Mesenchymal stem cell (in vitro differentiated cells and primary cell): Measurements from ENCODE around the gene LCE6A.

Source experiments
- DNase-seq: peaks from one replicate; pipeline ENCODE4 v3.0.0-alpha.2; 2013
- H2AFZ ChIP-seq: one replicate; pipeline ENCODE4 v1.6.1; 2013; ENCODE audit warnings: low read depth, mild to moderate bottlenecking, control low read depth, inconsistent platforms, low read length, moderate library complexity
- H2AK5ac ChIP-seq: 2 replicates; pipeline ENCODE4 v1.6.1; 2013; ENCODE audit warnings: low read length, moderate library complexity, mild to moderate bottlenecking, inconsistent platforms; ENCODE audit not compliant: severe bottlenecking
- H2BK120ac ChIP-seq: one replicate; pipeline ENCODE4 v1.6.1; 2013; ENCODE audit warnings: low read depth, mild to moderate bottlenecking, inconsistent platforms, low read length, moderate library complexity
- H2BK12ac ChIP-seq, 2 experiments: one replicate each; pipeline ENCODE4 v1.6.1; 2013; ENCODE audit warnings: inconsistent platforms in 2 of 2, low read length in 2 of 2, mild to moderate bottlenecking in 2 of 2, moderate library complexity in 2 of 2, control low read depth in 1 of 2
- H2BK15ac ChIP-seq: one replicate; pipeline ENCODE4 v1.6.1; 2013; ENCODE audit warnings: mild to moderate bottlenecking, low read depth, inconsistent platforms; ENCODE audit not compliant: poor library complexity, severe bottlenecking
- H2BK5ac ChIP-seq: 2 replicates; pipeline ENCODE4 v1.6.1; 2013; ENCODE audit warnings: low read depth, mild to moderate bottlenecking, low read length, control low read depth, inconsistent platforms; ENCODE audit not compliant: poor library complexity, severe bottlenecking
- H3K14ac ChIP-seq, 2 experiments: one replicate each; pipeline ENCODE4 v1.6.1; 2013; ENCODE audit warnings: inconsistent platforms in 2 of 2, low read length in 2 of 2, control low read depth in 1 of 2, mild to moderate bottlenecking in 1 of 2, moderate library complexity in 1 of 2
- H3K18ac ChIP-seq, 2 experiments: one replicate each; pipeline ENCODE4 v1.6.1; 2013; ENCODE audit warnings: inconsistent platforms in 2 of 2, low read length in 2 of 2, control low read depth in 1 of 2, low read depth in 1 of 2, mild to moderate bottlenecking in 1 of 2
- H3K23ac ChIP-seq, 2 experiments: one replicate each; pipeline ENCODE4 v1.6.1; 2013; ENCODE audit warnings: inconsistent platforms in 2 of 2, low read length in 2 of 2, mild to moderate bottlenecking in 2 of 2, moderate library complexity in 2 of 2, control low read depth in 1 of 2
- H3K27ac ChIP-seq: 2 replicates; pipeline ENCODE4 v1.5.1; 2013; ENCODE audit warnings: mild to moderate bottlenecking, moderate library complexity, low read length, control low read depth, inconsistent platforms; ENCODE audit not compliant: poor library complexity, severe bottlenecking
- H3K27me3 ChIP-seq, 2 experiments: 2 replicates each; pipeline versions ENCODE4 v1.6.1 to v1.7.0; 2013; ENCODE audit warnings: low read length in 2 of 2, mild to moderate bottlenecking in 2 of 2, moderate library complexity in 2 of 2, control low read depth in 1 of 2, inconsistent platforms in 1 of 2; ENCODE audit not compliant: control insufficient read depth in 1 of 2, insufficient read depth in 1 of 2
- H3K36me3 ChIP-seq, 2 experiments: 2 replicates each; pipeline versions ENCODE4 v1.6.1 to v1.7.0; 2013; ENCODE audit warnings: low read length in 2 of 2, control low read depth in 1 of 2, inconsistent platforms in 1 of 2, low read depth in 1 of 2, mild to moderate bottlenecking in 1 of 2; ENCODE audit not compliant: insufficient read depth in 2 of 2, control insufficient read depth in 1 of 2
- H3K4ac ChIP-seq, 2 experiments: one replicate each; pipeline ENCODE4 v1.6.1; 2013; ENCODE audit warnings: inconsistent platforms in 2 of 2, low read length in 2 of 2, mild to moderate bottlenecking in 2 of 2, moderate library complexity in 2 of 2, control low read depth in 1 of 2, low read depth in 1 of 2
- H3K4me1 ChIP-seq: 2 replicates; pipeline ENCODE4 v1.6.1; 2013; ENCODE audit warnings: low read depth, low read length, control low read depth; ENCODE audit not compliant: control insufficient read depth, insufficient read depth
- H3K4me2 ChIP-seq: 2 replicates; pipeline ENCODE4 v1.6.1; 2013; ENCODE audit warnings: low read length, mild to moderate bottlenecking, inconsistent platforms; ENCODE audit not compliant: poor library complexity, severe bottlenecking
- H3K4me3 ChIP-seq, 2 experiments: 2 replicates each; pipeline versions ENCODE4 v1.5.1 to v1.7.0; 2013; ENCODE audit warnings: low read length in 2 of 2, mild to moderate bottlenecking in 2 of 2, control low read depth in 1 of 2, low read depth in 1 of 2; ENCODE audit not compliant: insufficient read depth in 1 of 2
- H3K79me1 ChIP-seq: replicated peaks from 2 replicates; pipeline ENCODE4 v1.6.1; 2013; ENCODE audit warnings: mild to moderate bottlenecking, control low read depth, low read length, inconsistent platforms; ENCODE audit not compliant: poor library complexity, severe bottlenecking
- H3K9ac ChIP-seq: 2 replicates; pipeline ENCODE4 v1.7.0; 2013; ENCODE audit warnings: mild to moderate bottlenecking, low read length, moderate library complexity
- H3K9me3 ChIP-seq: 2 replicates; pipeline ENCODE4 v1.7.0; 2013; ENCODE audit warnings: mild to moderate bottlenecking, low read length; ENCODE audit not compliant: control insufficient read depth
- H4K8ac ChIP-seq: one replicate; pipeline ENCODE4 v1.6.1; 2013; ENCODE audit warnings: inconsistent platforms, mild to moderate bottlenecking, low read length, moderate library complexity
- H4K91ac ChIP-seq: one replicate; pipeline ENCODE4 v1.6.1; 2013; ENCODE audit warnings: mild to moderate bottlenecking, low read length, inconsistent platforms
- WGBS: methylation state at CpG from one replicate; pipeline ENCODE4 v1.1.7; 2013; ENCODE audit warnings: mixed read lengths; 5-methylcytosine and 5-hydroxymethylcytosine counted together

LCE6A gene

DNA sequence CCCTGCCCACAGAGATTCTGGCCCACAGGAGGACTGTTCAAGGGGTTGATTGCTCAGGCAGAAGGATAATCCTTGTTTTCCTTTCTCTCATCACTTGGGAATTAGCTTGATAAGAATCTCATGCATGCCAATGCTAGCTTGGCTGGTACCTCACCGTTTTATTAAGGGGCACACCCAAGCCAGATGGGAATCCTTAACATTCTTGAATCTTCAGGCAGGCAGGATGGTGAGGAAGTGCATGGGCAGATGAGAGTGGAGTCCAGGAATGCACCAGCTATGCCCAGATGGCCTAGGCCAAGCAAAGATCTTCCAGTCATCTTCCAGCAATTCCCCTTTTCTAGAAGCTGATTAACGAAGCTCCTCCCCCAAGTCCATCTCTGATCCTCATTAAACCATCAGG lies 13.0 kb downstream of the LCE6A start:
- WGBS, result 14% methylated on average over 2 of the region's 2 CpGs
- no peak overlapping the region for H2AK5ac ChIP-seq
- no peak overlapping the region for H4K8ac ChIP-seq
- H2BK120ac ChIP-seq, result no peak overlapping the region
- no peak overlapping the region for H3K4me2 ChIP-seq
- no peak overlapping the region for H2BK12ac ChIP-seq
- H3K4ac ChIP-seq, result no peak overlapping the region
- H3K18ac ChIP-seq, result no peak overlapping the region
- no peak overlapping the region for H3K4me3 ChIP-seq
- no peaks in the 10 kb centered on the region for H3K79me1 ChIP-seq
- H3K9me3 ChIP-seq, result no peaks in the 10 kb centered on the region
- no peak overlapping the region for H3K14ac ChIP-seq
- H3K23ac ChIP-seq, result no peak overlapping the region
- no peak overlapping the region for H2BK15ac ChIP-seq
- H3K27me3 ChIP-seq, result peaks cover 0 to 5% of the 10 kb centered on the region in 2 experiments
- H3K36me3 ChIP-seq, result no peaks in the 10 kb centered on the region
- H2AFZ ChIP-seq, result no peak overlapping the region
- H2BK5ac ChIP-seq, result no peak overlapping the region
- no peak overlapping the region for H3K9ac ChIP-seq
- H3K27ac ChIP-seq, result no peak overlapping the region
- no peak for DNase-seq
- H4K91ac ChIP-seq, result no peak overlapping the region
- H3K4me1 ChIP-seq, result no peaks in the 10 kb centered on the region

DNA sequence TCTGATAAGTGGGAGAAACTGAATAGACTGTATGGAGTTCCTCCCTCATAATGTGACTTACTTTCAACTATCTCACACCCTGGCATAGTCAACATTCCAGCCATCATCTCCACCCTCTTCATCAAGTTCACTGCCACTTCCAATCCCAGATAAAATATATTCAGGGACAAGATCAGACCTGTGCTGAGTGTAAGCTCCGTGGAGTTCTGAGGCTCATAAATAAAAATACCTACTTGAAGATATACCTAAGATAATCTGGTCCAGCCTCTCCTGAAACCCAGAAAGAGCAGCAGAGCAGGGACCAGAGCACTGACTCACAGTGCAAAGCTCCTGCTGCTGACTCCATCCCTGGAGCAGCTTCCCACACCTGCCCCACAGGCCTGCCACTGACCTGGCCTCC lies 15.4 kb downstream of the LCE6A start:
- Histone ChIP-seq H2BK5ac (no peak overlapping the region), H3K36me3 (no peaks in the 10 kb centered on the region), H3K4me3 (no peak overlapping the region), H2AFZ (no peak overlapping the region), H3K18ac (no peak overlapping the region), H3K9me3 (no peaks in the 10 kb centered on the region), H3K27me3 (peaks cover 0 to 5% of the 10 kb centered on the region in 2 experiments), H2BK12ac (no peak overlapping the region), H3K27ac (no peak overlapping the region), H2BK120ac (no peak overlapping the region), H4K91ac (no peak overlapping the region), H2BK15ac (no peak overlapping the region), H3K14ac (no peak overlapping the region), H3K4me1 (no peaks in the 10 kb centered on the region), H3K9ac (no peak overlapping the region), H3K4ac (no peak overlapping the region), H3K4me2 (no peak overlapping the region), H3K23ac (no peak overlapping the region), H3K79me1 (no peaks in the 10 kb centered on the region), H2AK5ac (no peak overlapping the region), H4K8ac (no peak overlapping the region)
- 33% methylated on average over 1 of the region's 1 CpG for WGBS
- DNase-seq, result no peak

DNA sequence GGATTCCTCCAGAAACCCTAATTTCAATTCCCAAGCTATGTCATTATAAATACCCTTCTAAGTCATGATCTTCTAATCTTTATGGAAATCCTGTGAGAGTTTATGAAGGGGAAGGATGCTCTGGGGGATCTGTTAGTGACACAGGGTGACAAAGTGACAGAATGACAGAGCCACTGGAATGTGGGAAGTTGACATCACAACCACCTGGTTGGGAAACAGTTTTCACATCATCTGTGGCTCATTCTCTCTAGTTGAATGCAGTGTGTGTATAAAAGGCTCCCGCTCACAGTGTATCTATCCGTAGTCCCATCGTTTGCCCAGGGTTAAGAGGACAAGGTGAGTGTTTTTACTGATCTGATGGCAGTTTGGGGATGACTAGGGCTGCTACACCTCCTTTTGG lies 17.0 kb downstream of the LCE6A start, which contains the start of gene LCE7A:
Gene LCE7A, plus strand, starts transcription at position 301 of the 400 bp plus-strand sequence. CDS start 702 bp downstream, outside the sequence.
- peaks cover 0 to 5% of the 10 kb centered on the region in 2 experiments for H3K27me3 ChIP-seq
- H2BK12ac ChIP-seq, result no peak within 1 kb of the TSS
- no peak for DNase-seq

DNA sequence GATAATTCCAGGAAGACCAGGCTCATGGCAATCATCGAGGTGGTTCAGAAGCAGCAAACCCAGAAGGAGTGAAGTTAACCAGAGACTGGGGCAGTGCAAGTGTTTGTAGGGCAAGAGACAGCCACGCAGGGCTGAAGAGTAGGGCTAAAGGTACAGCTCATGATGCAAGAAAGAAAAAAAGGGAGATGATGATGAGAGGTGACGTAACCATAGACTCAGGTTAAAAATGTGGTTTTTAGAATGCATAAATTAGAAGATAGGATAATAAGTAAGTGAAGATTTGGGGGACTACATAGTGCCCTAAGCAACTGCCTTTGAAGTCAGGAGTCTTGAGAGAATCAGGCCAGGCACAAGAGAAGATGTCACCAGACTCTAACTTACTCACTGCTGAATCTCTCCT lies 17.5 kb downstream of the LCE6A start:
- no peak overlapping the region for H2BK5ac ChIP-seq
- H3K36me3 ChIP-seq, result no peaks in the 10 kb centered on the region
- H3K4me3 ChIP-seq, result no peak overlapping the region
- no peaks in the 10 kb centered on the region for H3K4me1 ChIP-seq
- H3K4me2 ChIP-seq, result no peak overlapping the region
- H3K9me3 ChIP-seq, result no peaks in the 10 kb centered on the region
- H3K23ac ChIP-seq, result no peak overlapping the region
- no peak overlapping the region for H2AFZ ChIP-seq
- H2BK120ac ChIP-seq, result no peak overlapping the region
- H3K79me1 ChIP-seq, result no peaks in the 10 kb centered on the region
- no peak for DNase-seq
- no peak overlapping the region for H3K14ac ChIP-seq
- H4K91ac ChIP-seq, result no peak overlapping the region
- H3K27me3 ChIP-seq, result peaks cover 0 to 5% of the 10 kb centered on the region in 2 experiments
- no peak overlapping the region for H4K8ac ChIP-seq
- no peak overlapping the region for H2BK12ac ChIP-seq
- no peak overlapping the region for H2BK15ac ChIP-seq
- H3K18ac ChIP-seq, result no peak overlapping the region
- H3K9ac ChIP-seq, result no peak overlapping the region
- no peak overlapping the region for H3K27ac ChIP-seq
- no peak overlapping the region for H3K4ac ChIP-seq
- WGBS, result 37% methylated on average over 3 of the region's 3 CpGs
- no peak overlapping the region for H2AK5ac ChIP-seq

More for the DNA sequence above, 17.0 kb downstream of the LCE6A start, which contains the start of gene LCE7A:
- H3K23ac ChIP-seq, result no peak within 1 kb of the TSS
- no peak within 1 kb of the TSS for H4K91ac ChIP-seq
- no peak within 1 kb of the TSS for H2AFZ ChIP-seq
- no peak within 1 kb of the TSS for H2BK15ac ChIP-seq
- H4K8ac ChIP-seq, result no peak within 1 kb of the TSS
- no peak within 1 kb of the TSS for H3K27ac ChIP-seq
- no peaks in the 10 kb centered on the region for H3K79me1 ChIP-seq
- no peak within 1 kb of the TSS for H2AK5ac ChIP-seq
- H3K9me3 ChIP-seq, result no peaks in the 10 kb centered on the region
- H3K14ac ChIP-seq, result no peak within 1 kb of the TSS
- H2BK120ac ChIP-seq, result no peak within 1 kb of the TSS
- H3K4me2 ChIP-seq, result no peak within 1 kb of the TSS
- 45% methylated on average over 3 of the region's 3 CpGs for WGBS
- H3K4ac ChIP-seq, result no peak within 1 kb of the TSS
- no peaks in the 10 kb centered on the region for H3K36me3 ChIP-seq
- H3K9ac ChIP-seq, result no peak within 1 kb of the TSS
- no peak within 1 kb of the TSS for H2BK5ac ChIP-seq
- no peaks in the 10 kb centered on the region for H3K4me1 ChIP-seq
- H3K18ac ChIP-seq, result no peak within 1 kb of the TSS
- no peak within 1 kb of the TSS for H3K4me3 ChIP-seq
